Liver (tissue), 3 donors: ENCODE results near the gene SPATA33.
"Not testable (repeated sequence)": the region's sequence is repeated elsewhere in the genome, so short reads cannot be mapped to it uniquely, and the experiment has no call there.

Experiments
- RAD21 ChIP-seq, 2 donors: IDR thresholded peaks; 2 replicates each; pipeline ENCODE4 v1.6.1; 2016; ENCODE audit warnings: antibody characterized with exemption in 2 of 2, mild to moderate bottlenecking in 2 of 2
- SP1 ChIP-seq: IDR thresholded peaks from 2 replicates; pipeline ENCODE4 v1.6.1; 2018; ENCODE audit warnings: antibody characterized with exemption, mild to moderate bottlenecking
- TF ChIP-seq, protein P1 (sequence below): fragments of 150-350 bp; IDR thresholded peaks from 2 replicates; pipeline ENCODE4 v1.5.1; 2017; ENCODE audit warnings: improper control_type of control experiment, low read depth, low read length; ENCODE audit not compliant: missing input control
- donor health status: healthy.
- donor health status: healthy.

DNA sequence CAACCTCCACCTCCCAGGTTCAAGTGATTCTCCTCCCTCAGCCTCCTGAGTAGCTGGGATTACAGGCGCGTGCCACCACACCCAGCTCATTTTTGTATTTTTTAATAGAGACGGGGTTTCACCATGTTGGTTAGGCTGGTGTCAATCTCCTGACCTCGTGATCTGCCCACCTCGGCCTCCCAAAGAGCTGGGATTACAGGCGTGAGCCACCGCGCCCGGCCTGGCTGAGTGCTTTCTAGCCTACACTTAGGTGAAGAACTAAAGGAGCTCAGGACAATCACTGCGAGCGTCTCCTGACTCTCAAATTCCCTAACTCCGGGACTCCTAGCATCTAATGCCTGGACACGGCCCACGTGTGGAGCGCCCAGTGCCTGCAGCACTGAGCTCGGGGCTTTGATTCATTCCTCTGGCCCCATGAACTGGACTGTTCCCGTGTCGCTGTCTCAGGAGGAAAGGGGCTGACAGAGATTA is 42.0 kb downstream of the SPATA33 start:
- not testable (repeated sequence) for TF ChIP-seq SP1; RAD21 (IDR thresholded peaks at IDR 0.05)
- TF ChIP-seq, protein P1, sequence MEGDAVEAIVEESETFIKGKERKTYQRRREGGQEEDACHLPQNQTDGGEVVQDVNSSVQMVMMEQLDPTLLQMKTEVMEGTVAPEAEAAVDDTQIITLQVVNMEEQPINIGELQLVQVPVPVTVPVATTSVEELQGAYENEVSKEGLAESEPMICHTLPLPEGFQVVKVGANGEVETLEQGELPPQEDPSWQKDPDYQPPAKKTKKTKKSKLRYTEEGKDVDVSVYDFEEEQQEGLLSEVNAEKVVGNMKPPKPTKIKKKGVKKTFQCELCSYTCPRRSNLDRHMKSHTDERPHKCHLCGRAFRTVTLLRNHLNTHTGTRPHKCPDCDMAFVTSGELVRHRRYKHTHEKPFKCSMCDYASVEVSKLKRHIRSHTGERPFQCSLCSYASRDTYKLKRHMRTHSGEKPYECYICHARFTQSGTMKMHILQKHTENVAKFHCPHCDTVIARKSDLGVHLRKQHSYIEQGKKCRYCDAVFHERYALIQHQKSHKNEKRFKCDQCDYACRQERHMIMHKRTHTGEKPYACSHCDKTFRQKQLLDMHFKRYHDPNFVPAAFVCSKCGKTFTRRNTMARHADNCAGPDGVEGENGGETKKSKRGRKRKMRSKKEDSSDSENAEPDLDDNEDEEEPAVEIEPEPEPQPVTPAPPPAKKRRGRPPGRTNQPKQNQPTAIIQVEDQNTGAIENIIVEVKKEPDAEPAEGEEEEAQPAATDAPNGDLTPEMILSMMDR, result not testable (repeated sequence)
